Esophagus muscularis mucosa (tissue), 3 donors: ENCODE data around the gene CRYAB.
"Not testable (repeated sequence)": the region's sequence is repeated elsewhere in the genome, so short reads cannot be mapped to it uniquely, and the experiment has no call there.

ENCODE experiments used
- POLR2A ChIP-seq: fragments of 450-650 bp; IDR thresholded peaks from one replicate; pipeline ENCODE4 v1.6.1; 2017; ENCODE audit warnings: antibody characterized with exemption, moderate library complexity, mild to moderate bottlenecking, low read depth
- TF ChIP-seq, protein P1 (sequence below), 3 experiments: fragments of 200-600 bp in 2 of 3; fragments of 450-650 bp in 1 of 3; sonication (generic) in 2 of 3; IDR thresholded peaks; one replicate each; pipeline ENCODE4 v1.5.1; 2017 to 2019; ENCODE audit warnings: antibody characterized with exemption in 3 of 3, mild to moderate bottlenecking in 2 of 3, moderate library complexity in 1 of 3

- TF ChIP-seq, protein P1, sequence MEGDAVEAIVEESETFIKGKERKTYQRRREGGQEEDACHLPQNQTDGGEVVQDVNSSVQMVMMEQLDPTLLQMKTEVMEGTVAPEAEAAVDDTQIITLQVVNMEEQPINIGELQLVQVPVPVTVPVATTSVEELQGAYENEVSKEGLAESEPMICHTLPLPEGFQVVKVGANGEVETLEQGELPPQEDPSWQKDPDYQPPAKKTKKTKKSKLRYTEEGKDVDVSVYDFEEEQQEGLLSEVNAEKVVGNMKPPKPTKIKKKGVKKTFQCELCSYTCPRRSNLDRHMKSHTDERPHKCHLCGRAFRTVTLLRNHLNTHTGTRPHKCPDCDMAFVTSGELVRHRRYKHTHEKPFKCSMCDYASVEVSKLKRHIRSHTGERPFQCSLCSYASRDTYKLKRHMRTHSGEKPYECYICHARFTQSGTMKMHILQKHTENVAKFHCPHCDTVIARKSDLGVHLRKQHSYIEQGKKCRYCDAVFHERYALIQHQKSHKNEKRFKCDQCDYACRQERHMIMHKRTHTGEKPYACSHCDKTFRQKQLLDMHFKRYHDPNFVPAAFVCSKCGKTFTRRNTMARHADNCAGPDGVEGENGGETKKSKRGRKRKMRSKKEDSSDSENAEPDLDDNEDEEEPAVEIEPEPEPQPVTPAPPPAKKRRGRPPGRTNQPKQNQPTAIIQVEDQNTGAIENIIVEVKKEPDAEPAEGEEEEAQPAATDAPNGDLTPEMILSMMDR (IDR thresholded peaks at IDR 0.05) = not testable (repeated sequence)
- TF ChIP-seq POLR2A = not testable (repeated sequence)
Observed at GRCh38 chr11:111933176-111933575, 21.6 kb upstream of the CRYAB start.
